Calu3 (cell line): ENCODE data around the gene DYRK2. TPM values are rescaled to one million over a fixed set of nuclear protein-coding genes. Genes with fewer than 3 reads are reported as not detected.

ENCODE experiments used
- BruUV-seq: library from RNA; stranded (reverse); fragments of 400-500 nt; replicated peaks from 2 replicates; lab custom pipeline; 2021; lab: Mats Ljungman, UMichigan
- CTCF ChIA-PET: fragments of 300-600 bp; sonication (Branson Sonifier 250); formaldehyde crosslinking; loops from one replicate; lab custom pipeline; 2022; ENCODE audit warnings: antibody characterized with exemption; lab: Charles Lee
- DNase-seq: peaks from one replicate; pipeline ENCODE4 v3.0.0; 2022
- H3K27ac Mint-ChIP-seq: one replicate; pipeline ENCODE4 v1.8.0; 2022; ENCODE audit warnings: mixed read lengths; ENCODE audit not compliant: unreplicated experiment
- H3K27me3 Mint-ChIP-seq: one replicate; pipeline ENCODE4 v1.8.0; 2022; ENCODE audit warnings: mixed read lengths; ENCODE audit not compliant: unreplicated experiment
- H3K36me3 Mint-ChIP-seq: one replicate; pipeline ENCODE4 v1.8.0; 2022; ENCODE audit warnings: mild to moderate bottlenecking, moderate library complexity, mixed read lengths; ENCODE audit not compliant: insufficient read depth, unreplicated experiment
- H3K4me1 Mint-ChIP-seq: one replicate; pipeline ENCODE4 v1.8.0; 2022; ENCODE audit warnings: mild to moderate bottlenecking, low read depth, mixed read lengths; ENCODE audit not compliant: unreplicated experiment
- H3K4me3 Mint-ChIP-seq: one replicate; pipeline ENCODE4 v1.8.0; 2022; ENCODE audit warnings: mild to moderate bottlenecking, low read depth, moderate library complexity, mixed read lengths; ENCODE audit not compliant: unreplicated experiment
- H3K9me3 Mint-ChIP-seq: one replicate; pipeline ENCODE4 v1.8.0; 2022; ENCODE audit warnings: low read depth, mixed read lengths; ENCODE audit not compliant: unreplicated experiment
- intact Hi-C: fragments of 100-400 bp; cut with micrococcal nuclease; formaldehyde crosslinking; loops from one replicate; pipeline ENCODE4 v1.10.0; 2022; ENCODE audit not compliant: unreplicated experiment
- total RNA-seq: library from RNA; stranded (reverse); gene quantifications from 2 replicates; pipeline ENCODE4 v1.2.3, GENCODE V29; 2022
- TF ChIP-seq, protein P1 (sequence below): fragments of 200-600 bp; IDR thresholded peaks from one replicate; pipeline ENCODE4 v1.8.0; 2022; ENCODE audit warnings: antibody characterized with exemption; ENCODE audit not compliant: unreplicated experiment

Gene DYRK2
- total RNA-seq, 1 experiment from 2014 or later: 62.3 TPM

DNA sequence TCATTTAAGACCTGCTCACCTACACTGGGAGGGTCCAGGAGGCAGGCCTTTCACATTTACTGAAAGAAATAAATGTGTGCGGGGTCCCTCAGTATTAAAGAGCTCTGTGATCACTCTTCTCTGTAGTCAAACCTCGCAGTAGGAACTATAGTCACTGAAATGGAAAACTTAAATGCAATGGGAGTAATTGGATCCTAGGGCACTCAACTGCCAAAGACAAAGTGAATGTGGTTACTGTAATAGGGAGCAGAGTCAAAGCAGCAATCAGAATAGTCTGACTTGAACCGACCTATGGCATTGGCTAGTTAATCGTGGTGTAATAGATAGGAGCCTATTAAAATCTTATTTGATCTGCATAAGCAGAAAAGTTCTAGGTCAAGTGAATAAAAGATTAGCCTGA lies 26.6 kb upstream of the DYRK2 start:
- no TSS peak for BruUV-seq
- Mint-ChIP-seq H3K36me3 (no peaks in the 10 kb centered on the region), H3K4me1 (no peaks in the 10 kb centered on the region), H3K4me3 (no peak overlapping the region), H3K27me3 (no peaks in the 10 kb centered on the region), H3K9me3 (no peaks in the 10 kb centered on the region), H3K27ac (no peak overlapping the region)
- no peak for DNase-seq
- TF ChIP-seq, protein P1, sequence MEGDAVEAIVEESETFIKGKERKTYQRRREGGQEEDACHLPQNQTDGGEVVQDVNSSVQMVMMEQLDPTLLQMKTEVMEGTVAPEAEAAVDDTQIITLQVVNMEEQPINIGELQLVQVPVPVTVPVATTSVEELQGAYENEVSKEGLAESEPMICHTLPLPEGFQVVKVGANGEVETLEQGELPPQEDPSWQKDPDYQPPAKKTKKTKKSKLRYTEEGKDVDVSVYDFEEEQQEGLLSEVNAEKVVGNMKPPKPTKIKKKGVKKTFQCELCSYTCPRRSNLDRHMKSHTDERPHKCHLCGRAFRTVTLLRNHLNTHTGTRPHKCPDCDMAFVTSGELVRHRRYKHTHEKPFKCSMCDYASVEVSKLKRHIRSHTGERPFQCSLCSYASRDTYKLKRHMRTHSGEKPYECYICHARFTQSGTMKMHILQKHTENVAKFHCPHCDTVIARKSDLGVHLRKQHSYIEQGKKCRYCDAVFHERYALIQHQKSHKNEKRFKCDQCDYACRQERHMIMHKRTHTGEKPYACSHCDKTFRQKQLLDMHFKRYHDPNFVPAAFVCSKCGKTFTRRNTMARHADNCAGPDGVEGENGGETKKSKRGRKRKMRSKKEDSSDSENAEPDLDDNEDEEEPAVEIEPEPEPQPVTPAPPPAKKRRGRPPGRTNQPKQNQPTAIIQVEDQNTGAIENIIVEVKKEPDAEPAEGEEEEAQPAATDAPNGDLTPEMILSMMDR: no peak
- intact Hi-C loops: no loop called here
- CTCF ChIA-PET: no interaction called here

DNA sequence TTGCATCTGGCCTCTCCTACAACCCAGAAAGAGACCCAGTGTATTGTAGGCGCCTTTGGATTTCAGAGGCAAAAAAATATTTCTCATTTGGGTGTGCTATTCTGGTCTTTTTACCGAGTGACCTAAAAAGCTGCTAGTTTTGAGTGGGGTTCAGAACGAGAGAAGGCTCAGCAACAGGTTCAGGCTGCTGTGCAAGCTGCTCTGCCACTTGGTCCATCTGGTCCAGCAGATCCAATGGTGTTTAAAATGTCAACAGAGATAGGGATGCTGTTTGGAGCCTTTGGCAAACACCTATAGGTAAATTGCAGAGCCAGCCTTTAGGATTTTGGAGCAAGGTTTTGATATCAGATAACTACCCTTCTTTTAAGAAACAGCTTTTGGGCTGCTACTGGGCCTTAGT lies 25.3 kb upstream of the DYRK2 start:
- CTCF ChIA-PET: interaction anchor here (0.6 kb wide), 1 partner anchor 325 kb away, joined by 5 read pairs; no protein-coding TSS in a partner anchor
- no peak for DNase-seq
- TF ChIP-seq, protein P1: no peak
- Mint-ChIP-seq H3K4me1 (no peaks in the 10 kb centered on the region), H3K4me3 (no peak overlapping the region), H3K27ac (no peak overlapping the region), H3K9me3 (no peaks in the 10 kb centered on the region), H3K27me3 (no peaks in the 10 kb centered on the region), H3K36me3 (no peaks in the 10 kb centered on the region)
- intact Hi-C loops: no loop called here
- no TSS peak for BruUV-seq

DNA sequence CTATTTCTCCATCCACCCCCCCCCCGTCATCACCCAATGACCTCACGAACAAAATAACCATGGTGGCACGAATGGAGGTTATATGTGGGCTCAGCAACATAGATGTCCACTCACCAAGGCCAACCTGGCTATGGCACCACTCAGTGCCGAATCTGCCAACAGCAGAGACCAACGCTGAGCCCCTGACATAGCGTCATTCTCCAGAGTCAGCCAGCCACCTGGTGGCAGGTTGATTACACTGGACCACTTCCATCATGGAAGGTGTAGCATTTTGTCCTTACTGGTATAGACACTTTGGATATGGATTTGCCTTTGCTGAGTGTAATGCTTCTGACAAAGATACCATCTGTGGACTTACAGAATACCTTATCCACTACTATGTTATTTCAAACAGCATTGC lies 24.2 kb upstream of the DYRK2 start:
- H3K4me1 Mint-ChIP-seq: no peaks in the 10 kb centered on the region
- no peak overlapping the region for H3K27ac Mint-ChIP-seq
- BruUV-seq: no TSS peak
- no peaks in the 10 kb centered on the region for H3K36me3 Mint-ChIP-seq
- intact Hi-C loops: no loop called here
- TF ChIP-seq, protein P1: no peak
- no peak for DNase-seq
- H3K4me3 Mint-ChIP-seq: no peak overlapping the region
- H3K9me3 Mint-ChIP-seq: no peaks in the 10 kb centered on the region
- CTCF ChIA-PET: no interaction called here
- H3K27me3 Mint-ChIP-seq: no peaks in the 10 kb centered on the region

DNA sequence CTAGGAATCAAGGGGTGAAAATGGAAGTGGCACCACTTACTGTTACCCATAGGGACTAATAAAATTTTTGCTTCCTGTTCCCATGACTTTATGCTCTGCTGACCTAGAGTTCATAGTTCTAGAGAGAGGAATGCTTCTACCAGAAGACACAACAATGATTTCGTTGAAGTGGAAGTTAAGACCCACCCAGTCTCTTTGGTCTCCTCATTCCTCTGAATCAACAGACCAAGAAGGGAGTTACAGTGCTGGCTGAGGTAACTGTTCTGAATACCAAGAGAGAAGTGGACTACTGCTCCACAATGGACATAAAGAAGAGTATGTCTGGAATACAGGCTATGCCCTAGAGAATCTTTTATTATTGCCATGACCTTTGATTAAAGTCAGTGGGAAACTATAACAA lies 23.5 kb upstream of the DYRK2 start:
- TF ChIP-seq, protein P1: no peak
- H3K4me3 Mint-ChIP-seq: no peak overlapping the region
- no peak for DNase-seq
- intact Hi-C loops: loop anchor here (5.0 kb wide), 1 partner anchor 183 kb away; no protein-coding TSS in a partner anchor
- H3K4me1 Mint-ChIP-seq: no peaks in the 10 kb centered on the region
- CTCF ChIA-PET: no interaction called here
- H3K36me3 Mint-ChIP-seq: no peaks in the 10 kb centered on the region
- no peaks in the 10 kb centered on the region for H3K27me3 Mint-ChIP-seq
- no TSS peak for BruUV-seq
- no peaks in the 10 kb centered on the region for H3K9me3 Mint-ChIP-seq
- H3K27ac Mint-ChIP-seq: no peak overlapping the region
